GM23338 (cell line): ENCODE measurements around the gene OXGR1. TPM values are rescaled to one million over a fixed set of nuclear protein-coding genes. Genes with fewer than 3 reads are reported as not detected.

Experiments used
- ATAC-seq: fragments of 200-7000 bp; cut with Tn5 transposase; 3 replicates; pipeline ENCODE4 v1.9.1; 2020
- DNase-seq: peaks from one replicate; pipeline ENCODE4 v3.0.0-alpha.2; 2015; ENCODE audit warnings: low spot score
- H2AFZ ChIP-seq: fragments of 200-600 bp; sonication (generic); 2 replicates; pipeline ENCODE4 v1.8.0; 2016; ENCODE audit warnings: antibody characterized with exemption, mild to moderate bottlenecking, moderate library complexity
- H3F3A ChIP-seq: fragments of 200-600 bp; sonication (generic); replicated peaks from 2 replicates; pipeline ENCODE4 v1.8.0; 2017; ENCODE audit warnings: antibody characterized with exemption, mixed run types, low read depth
- H3K27ac ChIP-seq: fragments of 200-600 bp; sonication (generic); 2 replicates; pipeline ENCODE4 v1.6.1; 2016; ENCODE audit warnings: low read depth
- H3K27me3 ChIP-seq: fragments of 200-600 bp; sonication (generic); 2 replicates; pipeline ENCODE4 v1.8.0; 2016; ENCODE audit warnings: mild to moderate bottlenecking, mixed run types, moderate library complexity; ENCODE audit not compliant: insufficient read depth
- H3K36me3 ChIP-seq: fragments of 200-600 bp; sonication (generic); 2 replicates; pipeline ENCODE4 v1.8.0; 2016; ENCODE audit warnings: mild to moderate bottlenecking; ENCODE audit not compliant: insufficient read depth
- H3K4me1 ChIP-seq: fragments of 200-600 bp; sonication (generic); 2 replicates; pipeline ENCODE4 v1.8.0; 2016; ENCODE audit warnings: mild to moderate bottlenecking, moderate library complexity; ENCODE audit not compliant: insufficient read depth
- H3K4me2 ChIP-seq: fragments of 200-600 bp; sonication (generic); 2 replicates; pipeline ENCODE4 v1.7.1; 2017; ENCODE audit warnings: mixed run types
- H3K4me3 ChIP-seq: fragments of 200-600 bp; sonication (generic); 2 replicates; pipeline ENCODE4 v1.6.1; 2016; ENCODE audit warnings: mixed run types
- H3K79me2 ChIP-seq: fragments of 200-600 bp; sonication (generic); replicated peaks from 2 replicates; pipeline ENCODE4 v1.8.0; 2017; ENCODE audit warnings: mild to moderate bottlenecking; ENCODE audit not compliant: insufficient read depth
- H3K9me2 ChIP-seq: fragments of 200-600 bp; sonication (generic); 2 replicates; pipeline ENCODE4 v1.8.0; 2017; ENCODE audit not compliant: insufficient read depth
- H4K20me1 ChIP-seq: fragments of 200-600 bp; sonication (generic); replicated peaks from 2 replicates; pipeline ENCODE4 v1.8.0; 2017; ENCODE audit warnings: mild to moderate bottlenecking; ENCODE audit not compliant: insufficient read depth
- H3K27ac Mint-ChIP-seq: 2 replicates; pipeline ENCODE4 v1.8.0; 2020; ENCODE audit warnings: inconsistent platforms, mild to moderate bottlenecking, moderate library complexity, mixed read lengths
- H3K27me3 Mint-ChIP-seq: 3 replicates; pipeline ENCODE4 v1.8.0; 2022; ENCODE audit warnings: low read depth, mild to moderate bottlenecking, moderate library complexity, mixed read lengths, inconsistent platforms; ENCODE audit not compliant: insufficient read depth, poor library complexity
- H3K36me3 Mint-ChIP-seq: 3 replicates; pipeline ENCODE4 v1.8.0; 2021; ENCODE audit warnings: low read depth, mild to moderate bottlenecking, inconsistent platforms, moderate library complexity, mixed read lengths
- H3K4me1 Mint-ChIP-seq: 3 replicates; pipeline ENCODE4 v1.8.0; 2020; ENCODE audit warnings: mild to moderate bottlenecking, inconsistent platforms, mixed read lengths
- H3K4me3 Mint-ChIP-seq: 3 replicates; pipeline ENCODE4 v1.8.0; 2021; ENCODE audit warnings: moderate library complexity, mild to moderate bottlenecking, inconsistent platforms, mixed read lengths
- H3K9me3 Mint-ChIP-seq: 3 replicates; pipeline ENCODE4 v1.8.0; 2020; ENCODE audit warnings: moderate library complexity, mild to moderate bottlenecking, inconsistent platforms, mixed read lengths
- CREB1 ChIP-seq: fragments of 250-450 bp; sonication (Bioruptor Pico); IDR thresholded peaks from 2 replicates; pipeline ENCODE4 v1.5.0; 2020; ENCODE audit warnings: low read depth, mild to moderate bottlenecking, moderate library complexity
- CTCF ChIP-seq, 2 experiments: fragments of 200-600 bp in 1 of 2; sonication (generic) in 1 of 2; conservative IDR thresholded peaks; 2 replicates each; pipeline versions ENCODE4 v1.5.1 to v1.6.1; 2016 to 2017; ENCODE audit warnings: antibody characterized with exemption in 2 of 2, low read depth in 2 of 2, mild to moderate bottlenecking in 2 of 2, moderate library complexity in 1 of 2
- ETS1 ChIP-seq: IDR thresholded peaks from 2 replicates; pipeline ENCODE4 v1.6.1; 2016; ENCODE audit warnings: antibody characterized with exemption
- EZH2 ChIP-seq: fragments of 200-600 bp; sonication (generic); IDR thresholded peaks from one replicate; pipeline ENCODE4 v1.8.0; 2017; ENCODE audit warnings: antibody characterized with exemption, mild to moderate bottlenecking, low read depth; ENCODE audit not compliant: unreplicated experiment
- EZH2phosphoT487 ChIP-seq: fragments of 200-600 bp; sonication (generic); IDR thresholded peaks from one replicate; pipeline ENCODE4 v1.8.1; 2018; ENCODE audit warnings: antibody characterized with exemption; ENCODE audit not compliant: unreplicated experiment
- JUNB ChIP-seq: IDR thresholded peaks from one replicate; pipeline ENCODE4 v1.6.1; 2016; ENCODE audit warnings: antibody characterized with exemption; ENCODE audit not compliant: unreplicated experiment
- NANOG ChIP-seq: IDR thresholded peaks from 2 replicates; pipeline ENCODE4 v1.6.1; 2016; ENCODE audit warnings: antibody characterized with exemption, borderline replicate concordance
- POLR2AphosphoS5 ChIP-seq: IDR thresholded peaks from 2 replicates; pipeline ENCODE4 v1.6.1; 2016; ENCODE audit warnings: antibody characterized with exemption, low read depth
- REST ChIP-seq: IDR thresholded peaks from one replicate; pipeline ENCODE4 v1.6.1; 2018; ENCODE audit warnings: antibody characterized with exemption; ENCODE audit not compliant: unreplicated experiment
- STAT1 ChIP-seq: IDR thresholded peaks from one replicate; pipeline ENCODE4 v1.6.1; 2016; ENCODE audit warnings: antibody characterized with exemption; ENCODE audit not compliant: unreplicated experiment
- ZNF114 ChIP-seq: fragments of 250-450 bp; sonication (Bioruptor Pico); IDR thresholded peaks from 2 replicates; pipeline ENCODE4 v1.5.0; 2020; ENCODE audit warnings: mild to moderate bottlenecking, moderate library complexity
- ZNF331 ChIP-seq: fragments of 250-450 bp; sonication (Bioruptor Pico); IDR thresholded peaks from 2 replicates; pipeline ENCODE4 v1.5.0; 2020; ENCODE audit warnings: low read depth, mild to moderate bottlenecking, moderate library complexity
- ZNF462 ChIP-seq: fragments of 250-450 bp; sonication (Bioruptor Pico); IDR thresholded peaks from 2 replicates; pipeline ENCODE4 v1.5.0; 2020; ENCODE audit warnings: mild to moderate bottlenecking, moderate library complexity
- polyA plus RNA-seq: library from polyadenylated mRNA; unstranded; fragments of >200 nt; fragmentation: Nextera tagmentation; extraction: Ambion mirVana; gene quantifications from 2 replicates; pipeline ENCODE4 v1.2.1, GENCODE V29; 2016
- total RNA-seq: library from RNA; depleted of rRNA; stranded (reverse); fragments of >200 nt; shearing (Covaris generic); gene quantifications from 2 replicates; pipeline ENCODE4 v1.2.3, GENCODE V29; 2014

OXGR1 gene
- total and polyA plus RNA-seq, 2 experiments from 2014 or later, result 0.29 to 0.80 TPM

GRCh38 chr13:96966415-96967102 lies 27.7 kb downstream of the OXGR1 start:
- DNase-seq (no peak), ATAC-seq (no peak)
- Histone ChIP-seq H3F3A (no peaks in the 10 kb centered on the region), H3K9me2 (no peaks in the 10 kb centered on the region), H3K4me3 (no peak overlapping the region), H3K36me3 (peaks cover 23% of the 10 kb centered on the region), H3K4me2 (no peak overlapping the region), H3K27me3 (no peaks in the 10 kb centered on the region), H4K20me1 (no peaks in the 10 kb centered on the region), H3K4me1 (no peaks in the 10 kb centered on the region), H3K79me2 (no peaks in the 10 kb centered on the region), H2AFZ (no peak overlapping the region), H3K27ac (no peak overlapping the region)
- no peak overlapping the region for H3K27ac Mint-ChIP-seq
- H3K9me3 Mint-ChIP-seq, result peaks cover 42% of the 10 kb centered on the region
- peaks cover 2% of the 10 kb centered on the region; the same call in 1 of the 3 replicates for H3K4me1 Mint-ChIP-seq
- peaks cover 4% of the 10 kb centered on the region for H3K27me3 Mint-ChIP-seq
- H3K36me3 Mint-ChIP-seq, result peaks cover 39% of the 10 kb centered on the region
- TF ChIP-seq NANOG (no peak), POLR2AphosphoS5 (no peak), CTCF (conservative IDR thresholded peaks at IDR 0.05; ENCODE audit: low read depth in 2 of 2) (no peak), EZH2 (no peak), JUNB (no peak), ZNF114 (CRISPR knock-in tag) (no peak), REST (no peak), ETS1 (no peak), ZNF462 (no peak), STAT1 (no peak), EZH2phosphoT487 (no peak), CREB1 (CRISPR knock-in tag) (no peak), ZNF331 (CRISPR knock-in tag) (no peak)
- H3K4me3 Mint-ChIP-seq, result no peak overlapping the region
